SK-N-SH (cell line): ENCODE measurements around the gene HECW1. TPM values are rescaled to one million over a fixed set of nuclear protein-coding genes. Genes with fewer than 3 reads are reported as not detected.

Experiments
- CTCF ChIA-PET: fragments of 300-600, 350-600 bp; formaldehyde crosslinking; extraction: SDS; loops from one replicate; lab custom pipeline; 2021; lab: Yijun Ruan, JAX
- POLR2A ChIA-PET: fragments of 350-600 bp; sonication (Branson Sonifier 250); formaldehyde crosslinking; extraction: SDS; loops from one replicate; lab custom pipeline; 2020; ENCODE audit warnings: antibody characterized with exemption, inconsistent platforms; lab: Yijun Ruan, JAX
- DNase-seq: peaks from one replicate; pipeline ENCODE4 v3.0.0; 2012
- H2AFZ ChIP-seq: fragments of 200-600 bp; sonication (generic); 2 replicates; pipeline ENCODE4 v1.8.1; 2016; ENCODE audit warnings: antibody characterized with exemption, mild to moderate bottlenecking, low read depth
- H3F3A ChIP-seq: fragments of 200-600 bp; sonication (generic); replicated peaks from 2 replicates; pipeline ENCODE3; 2016; ENCODE audit warnings: antibody characterized with exemption, mild to moderate bottlenecking; ENCODE audit not compliant: insufficient read depth
- H3K27ac ChIP-seq, 2 experiments: fragments of 200-500 bp in 1 of 2; fragments of 200-600 bp in 1 of 2; sonication (Bioruptor generic) in 1 of 2; sonication (generic), shearing (Covaris generic) in 1 of 2; 2 replicates each; pipeline versions ENCODE4 v1.5.1 to v1.6.1; 2014 to 2016; ENCODE audit warnings: low read depth in 2 of 2, inconsistent platforms in 1 of 2, low read length in 1 of 2, mild to moderate bottlenecking in 1 of 2, mixed read lengths in 1 of 2
- H3K27me3 ChIP-seq: fragments of 200-600 bp; sonication (generic), shearing (Covaris generic); 2 replicates; pipeline ENCODE4 v1.6.1; 2016; ENCODE audit warnings: mixed run types; ENCODE audit not compliant: insufficient read depth
- H3K36me3 ChIP-seq, 2 experiments: fragments of 200-500 bp in 1 of 2; fragments of 200-600 bp in 1 of 2; sonication (Bioruptor generic) in 1 of 2; sonication (generic) in 1 of 2; replicated peaks in 1 of 2; 2 replicates each; pipeline versions ENCODE3 to v1.5.1; 2014 to 2016; ENCODE audit warnings: low read length in 1 of 2, mild to moderate bottlenecking in 1 of 2; ENCODE audit not compliant: insufficient read depth in 2 of 2, control insufficient read depth in 1 of 2
- H3K4me1 ChIP-seq, 2 experiments: fragments of 200-500 bp in 1 of 2; fragments of 200-600 bp in 1 of 2; sonication (Bioruptor generic) in 1 of 2; sonication (generic), shearing (Covaris generic) in 1 of 2; 2 replicates each; pipeline versions ENCODE4 v1.5.1 to v1.6.1; 2014 to 2016; ENCODE audit warnings: low read depth in 1 of 2, low read length in 1 of 2, mixed run types in 1 of 2; ENCODE audit not compliant: insufficient read depth in 2 of 2, control insufficient read depth in 1 of 2
- H3K4me2 ChIP-seq: fragments of 200-600 bp; sonication (generic), shearing (Covaris generic); 2 replicates; pipeline ENCODE4 v1.6.1; 2017; ENCODE audit warnings: mixed run types
- H3K4me3 ChIP-seq, 2 experiments: fragments of 200-500 bp in 1 of 2; fragments of 200-600 bp in 1 of 2; sonication (Bioruptor generic) in 1 of 2; sonication (generic), shearing (Covaris generic) in 1 of 2; 2 replicates each; pipeline versions ENCODE4 v1.5.1 to v1.8.1; 2014 to 2016; ENCODE audit warnings: low read depth in 2 of 2, inconsistent platforms in 1 of 2, low read length in 1 of 2, mild to moderate bottlenecking in 1 of 2, mixed read lengths in 1 of 2, moderate library complexity in 1 of 2
- H3K79me2 ChIP-seq: fragments of 200-600 bp; sonication (generic); 2 replicates; pipeline ENCODE4 v1.8.1; 2017; ENCODE audit warnings: mild to moderate bottlenecking; ENCODE audit not compliant: insufficient read depth
- H3K9ac ChIP-seq: fragments of 200-600 bp; sonication (generic); 2 replicates; pipeline ENCODE4 v1.6.1; 2017; ENCODE audit warnings: mixed run types
- H3K9me2 ChIP-seq: fragments of 200-600 bp; sonication (generic); 2 replicates; pipeline ENCODE4 v1.6.1; 2017; ENCODE audit warnings: mixed run types
- H3K9me3 ChIP-seq: fragments of 200-600 bp; sonication (generic); 2 replicates; pipeline ENCODE4 v1.6.1; 2017; ENCODE audit warnings: mixed run types, mild to moderate bottlenecking, moderate library complexity
- H4K20me1 ChIP-seq: fragments of 200-600 bp; sonication (generic); 2 replicates; pipeline ENCODE4 v1.6.1; 2017; ENCODE audit warnings: mild to moderate bottlenecking, mixed run types; ENCODE audit not compliant: insufficient read depth
- ELF1 ChIP-seq: IDR thresholded peaks from 2 replicates; pipeline ENCODE4 v1.4.0; 2012
- FOXJ3 ChIP-seq: sonication (generic); formaldehyde crosslinking; IDR thresholded peaks from 2 replicates; pipeline ENCODE4 v1.5.1; 2020; ENCODE audit warnings: mild to moderate bottlenecking, missing genetic modification reagents
- GATA2 ChIP-seq: sonication (generic); formaldehyde crosslinking; IDR thresholded peaks from 2 replicates; pipeline ENCODE4 v1.5.0; 2020; ENCODE audit warnings: mild to moderate bottlenecking, missing genetic modification reagents
- MAX ChIP-seq: IDR thresholded peaks from 2 replicates; pipeline ENCODE4 v1.4.0; 2012; ENCODE audit warnings: low read depth
- MEF2A ChIP-seq: IDR thresholded peaks from 2 replicates; pipeline ENCODE4 v1.4.0; 2012; ENCODE audit warnings: low read depth, borderline replicate concordance
- MXI1 ChIP-seq: IDR thresholded peaks from 2 replicates; pipeline ENCODE4 v1.6.1; 2012; ENCODE audit warnings: mild to moderate bottlenecking, low read depth, low read length, improper control_type of control experiment
- POLR2AphosphoS5 ChIP-seq: IDR thresholded peaks from 2 replicates; pipeline ENCODE4 v1.6.1; 2012; ENCODE audit warnings: low read depth, low read length
- REST ChIP-seq: IDR thresholded peaks from 2 replicates; pipeline ENCODE4 v1.6.1; 2012; ENCODE audit warnings: mild to moderate bottlenecking, low read depth, low read length, moderate library complexity
- SIN3A ChIP-seq: IDR thresholded peaks from 2 replicates; pipeline ENCODE4 v1.6.1; 2012; ENCODE audit warnings: low read depth, mild to moderate bottlenecking, low read length, moderate library complexity, borderline replicate concordance
- SMC3 ChIP-seq: IDR thresholded peaks from 2 replicates; pipeline ENCODE4 v1.6.1; 2012; ENCODE audit warnings: low read depth, low read length, improper control_type of control experiment
- TAF1 ChIP-seq: IDR thresholded peaks from 2 replicates; pipeline ENCODE4 v1.6.1; 2012; ENCODE audit warnings: low read depth, mild to moderate bottlenecking, low read length, moderate library complexity, borderline replicate concordance
- TEAD4 ChIP-seq: IDR thresholded peaks from 2 replicates; pipeline ENCODE4 v1.4.0; 2012; ENCODE audit warnings: mild to moderate bottlenecking, borderline replicate concordance; ENCODE audit not compliant: insufficient read depth
- USF2 ChIP-seq: fragments of 150-350 bp; IDR thresholded peaks from 2 replicates; pipeline ENCODE4 v1.6.1; 2017; ENCODE audit warnings: antibody characterized with exemption, low read length, low read depth, borderline replicate concordance
- ZBTB33 ChIP-seq: IDR thresholded peaks from 2 replicates; pipeline ENCODE4 v1.4.0; 2012; ENCODE audit warnings: low read depth, borderline replicate concordance
- WGBS: methylation state at CpG from one replicate; pipeline ENCODE4 v1.1.6; 2017; ENCODE audit warnings: low lambda C conversion rate; 5-methylcytosine and 5-hydroxymethylcytosine counted together
- polyA plus RNA-seq, 3 experiments: library from polyadenylated mRNA; depleted of rRNA; stranded (reverse); fragments of >200 nt; gene quantifications; 2 replicates each; pipeline ENCODE4 v1.2.3, GENCODE V29; 2012

The HECW1 gene
- polyA plus RNA-seq, 1 of the 3 experiments (the other 2 are of a cell fraction): not detected

DNA sequence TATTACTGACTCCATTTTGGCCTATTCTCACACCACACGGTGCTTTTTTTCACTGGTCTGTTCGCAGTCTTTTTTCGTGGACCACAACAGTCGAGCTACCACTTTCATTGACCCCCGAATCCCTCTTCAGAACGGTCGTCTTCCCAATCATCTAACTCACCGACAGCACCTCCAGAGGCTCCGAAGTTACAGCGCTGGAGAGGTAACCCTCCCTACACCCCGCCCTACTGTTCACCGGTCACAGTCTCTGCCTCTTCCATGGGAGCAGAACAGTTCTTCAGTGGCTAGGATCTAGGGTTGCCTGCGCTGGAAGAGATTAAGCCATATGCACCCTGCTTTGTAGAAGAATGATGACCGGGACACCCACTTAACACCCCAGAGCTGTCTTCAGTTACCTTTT lies 367.1 kb downstream of the HECW1 start:
- Histone ChIP-seq H3K27ac (no peak overlapping the region), H3F3A (peaks cover 10% of the 10 kb centered on the region), H3K79me2 (no peaks in the 10 kb centered on the region), H3K27me3 (no peaks in the 10 kb centered on the region), H3K9ac (no peak overlapping the region), H3K4me2 (no peak overlapping the region), H3K9me3 (no peaks in the 10 kb centered on the region), H3K4me1 (no peaks in the 10 kb centered on the region; a peak in 1 of 4 replicates), H3K36me3 (no peaks in the 10 kb centered on the region), H3K9me2 (no peaks in the 10 kb centered on the region), H3K4me3 (no peak overlapping the region), H2AFZ (no peak overlapping the region), H4K20me1 (no peaks in the 10 kb centered on the region; the same call in 1 of the 2 replicates)
- no peak for DNase-seq
- CTCF ChIA-PET: interaction anchor here (0.7 to 3.4 kb wide), 7 partner anchors 9 to 221 kb away, joined by 3 to 14 read pairs (median 3); partner anchors contain the start of gene STK17A
- WGBS: 82% methylated on average over 14 of the region's 14 CpGs
- POLR2A ChIA-PET: no interaction called here
- no peak for TF ChIP-seq POLR2AphosphoS5
- TF ChIP-seq SIN3A: no peak
- no peak for TF ChIP-seq FOXJ3
- no peak for TF ChIP-seq GATA2 (CRISPR knock-in tag)
- TF ChIP-seq ELF1: no peak
- no peak for TF ChIP-seq TEAD4
- no peak for TF ChIP-seq USF2
- no peak for TF ChIP-seq ZBTB33
- TF ChIP-seq REST: no peak
- no peak for TF ChIP-seq TAF1
- TF ChIP-seq SMC3: no peak
- TF ChIP-seq MAX: no peak
- TF ChIP-seq MXI1: no peak
- no peak for TF ChIP-seq MEF2A
